Astrocyte of the spinal cord (primary cell): ENCODE results near the gene NSRP1.

Experiments
- DNase-seq: peaks from one replicate; pipeline ENCODE4 v3.0.0; 2011; ENCODE audit warnings: low read depth, low spot score
- H3K4me3 ChIP-seq: 2 replicates; pipeline ENCODE4 v1.5.1; 2011; ENCODE audit warnings: low read depth, mild to moderate bottlenecking, low read length, moderate library complexity
- CTCF ChIP-seq: IDR thresholded peaks from 2 replicates; pipeline ENCODE4 v1.5.1; 2012; ENCODE audit warnings: low read depth, mild to moderate bottlenecking, low read length, inconsistent platforms
- in situ Hi-C: cut with HindIII; loops from 2 replicates; pipeline ENCODE4 v1.10.0; 2017; ENCODE audit warnings: low sequenced_read_pairs

NSRP1 gene

GRCh38 chr17:30222251-30222650 lies 105.6 kb downstream of the NSRP1 start:
- H3K4me3 ChIP-seq, result no peak overlapping the region
- in situ Hi-C loops, result no loop called here
- no peak for TF ChIP-seq CTCF
- DNase-seq, result no peak

GRCh38 chr17:30222721-30223175 lies 106.1 kb downstream of the NSRP1 start:
- DNase-seq, result no peak
- no peak overlapping the region for H3K4me3 ChIP-seq
- in situ Hi-C loops, result no loop called here
- TF ChIP-seq CTCF, result no peak

GRCh38 chr17:30224419-30224960 lies 107.9 kb downstream of the NSRP1 start:
- no peak for DNase-seq
- H3K4me3 ChIP-seq, result no peak overlapping the region
- in situ Hi-C loops, result no loop called here
- TF ChIP-seq CTCF, result no peak

GRCh38 chr17:30225112-30225511 lies 108.5 kb downstream of the NSRP1 start:
- no peak for TF ChIP-seq CTCF
- no peak for DNase-seq
- no peak overlapping the region for H3K4me3 ChIP-seq
- in situ Hi-C loops, result no loop called here

- no peak for DNase-seq
- no peak overlapping the region for H3K4me3 ChIP-seq
- no peak for TF ChIP-seq CTCF
- in situ Hi-C loops, result no loop called here
Observed at GRCh38 chr17:30225919-30226553, 109.4 kb downstream of the NSRP1 start.

- H3K4me3 ChIP-seq, result no peak overlapping the region
- in situ Hi-C loops, result no loop called here
- TF ChIP-seq CTCF, result no peak
- DNase-seq, result peak; percentile 7
Observed at GRCh38 chr17:30226878-30227277, 110.3 kb downstream of the NSRP1 start.
